ENCODE data around the gene ADAMTS19.
"Not testable (repeated sequence)": the region's sequence is repeated elsewhere in the genome, so short reads cannot be mapped to it uniquely, and the experiment has no call there.

ADAMTS19 gene

GRCh38 chr5:129459777-129460671, at the start of gene ADAMTS19:
ADAMTS19 (plus strand) TSS chr5:129460298; CDS start chr5:129460392, 94 bp downstream.
- peak; percentile 45 for DNase-seq (ENCODE audit: low read depth)

GRCh38 chr5:129410488-129410887, 49.6 kb upstream of the ADAMTS19 start:
- no peak for DNase-seq (ENCODE audit: low read depth)

GRCh38 chr5:129412721-129413120, 47.4 kb upstream of the ADAMTS19 start:
- no peak for DNase-seq (ENCODE audit: low read depth)

- DNase-seq (ENCODE audit: low read depth), result no peak
These were observed 46.5 kb upstream of the ADAMTS19 start for GRCh38 chr5:129413570-129413969.

- no peak for DNase-seq (ENCODE audit: low read depth)
These were observed 40.8 kb upstream of the ADAMTS19 start for GRCh38 chr5:129419292-129419691.

GRCh38 chr5:129425031-129425430, 35.1 kb upstream of the ADAMTS19 start:
- DNase-seq (ENCODE audit: low read depth), result no peak

- DNase-seq (ENCODE audit: low read depth), result no peak
These were observed 34.0 kb upstream of the ADAMTS19 start for GRCh38 chr5:129426071-129426470.

- not testable (repeated sequence) for DNase-seq (ENCODE audit: low read depth)
These were observed 31.5 kb upstream of the ADAMTS19 start for GRCh38 chr5:129428636-129429035.

- DNase-seq (ENCODE audit: low read depth), result no peak
These were observed 28.7 kb upstream of the ADAMTS19 start for GRCh38 chr5:129431406-129431805.

- DNase-seq (ENCODE audit: low read depth), result no peak
These were observed 21.8 kb upstream of the ADAMTS19 start for GRCh38 chr5:129438322-129438721.

- DNase-seq (ENCODE audit: low read depth), result no peak
These were observed 19.7 kb upstream of the ADAMTS19 start for GRCh38 chr5:129440424-129440823.

GRCh38 chr5:129441096-129441495, 19.0 kb upstream of the ADAMTS19 start:
- DNase-seq (ENCODE audit: low read depth), result no peak

- DNase-seq (ENCODE audit: low read depth), result no peak
These were observed 14.7 kb upstream of the ADAMTS19 start for GRCh38 chr5:129445379-129445778.

GRCh38 chr5:129447968-129448367, 12.1 kb upstream of the ADAMTS19 start:
- no peak for DNase-seq (ENCODE audit: low read depth)

GRCh38 chr5:129448654-129449053, 11.4 kb upstream of the ADAMTS19 start:
- DNase-seq (ENCODE audit: low read depth), result no peak

GRCh38 chr5:129454461-129454860, 5.6 kb upstream of the ADAMTS19 start:
- DNase-seq (ENCODE audit: low read depth), result no peak

GRCh38 chr5:129459450-129459776, 685 bp upstream of the ADAMTS19 start:
- no peak for DNase-seq (ENCODE audit: low read depth)

GRCh38 chr5:129460672-129460935, 506 bp downstream of the ADAMTS19 start:
- peak; percentile 6 for DNase-seq (ENCODE audit: low read depth)

GRCh38 chr5:129460936-129461710, 1.0 kb downstream of the ADAMTS19 start:
- DNase-seq (ENCODE audit: low read depth), result peak; percentile 17

- no peak for DNase-seq (ENCODE audit: low read depth)
These were observed 1.7 kb downstream of the ADAMTS19 start for GRCh38 chr5:129461711-129462332.

- no peak for DNase-seq (ENCODE audit: low read depth)
These were observed 5.8 kb downstream of the ADAMTS19 start for GRCh38 chr5:129465776-129466344.

GRCh38 chr5:129474544-129474943, 14.4 kb downstream of the ADAMTS19 start:
- no peak for DNase-seq (ENCODE audit: low read depth)

GRCh38 chr5:129476751-129477150, 16.7 kb downstream of the ADAMTS19 start:
- no peak for DNase-seq (ENCODE audit: low read depth)

All from ELR (cell line).